T-helper 2 cell (primary cell): Measurements from ENCODE around the gene GABBR1.

Experiments
- DNase-seq, 5 experiments: peaks; one replicate each; pipeline versions ENCODE4 v3.0.0 to v3.0.0-alpha.2; 2012 to 2022

GABBR1 gene

GRCh38 chr6:29652198-29652584 is 19.2 kb upstream of the GABBR1 start:
- DNase-seq = no peak

GRCh38 chr6:29651413-29652197 is 18.6 kb upstream of the GABBR1 start:
- DNase-seq = peak in 1 of 5 experiments; percentile 48

DNA sequence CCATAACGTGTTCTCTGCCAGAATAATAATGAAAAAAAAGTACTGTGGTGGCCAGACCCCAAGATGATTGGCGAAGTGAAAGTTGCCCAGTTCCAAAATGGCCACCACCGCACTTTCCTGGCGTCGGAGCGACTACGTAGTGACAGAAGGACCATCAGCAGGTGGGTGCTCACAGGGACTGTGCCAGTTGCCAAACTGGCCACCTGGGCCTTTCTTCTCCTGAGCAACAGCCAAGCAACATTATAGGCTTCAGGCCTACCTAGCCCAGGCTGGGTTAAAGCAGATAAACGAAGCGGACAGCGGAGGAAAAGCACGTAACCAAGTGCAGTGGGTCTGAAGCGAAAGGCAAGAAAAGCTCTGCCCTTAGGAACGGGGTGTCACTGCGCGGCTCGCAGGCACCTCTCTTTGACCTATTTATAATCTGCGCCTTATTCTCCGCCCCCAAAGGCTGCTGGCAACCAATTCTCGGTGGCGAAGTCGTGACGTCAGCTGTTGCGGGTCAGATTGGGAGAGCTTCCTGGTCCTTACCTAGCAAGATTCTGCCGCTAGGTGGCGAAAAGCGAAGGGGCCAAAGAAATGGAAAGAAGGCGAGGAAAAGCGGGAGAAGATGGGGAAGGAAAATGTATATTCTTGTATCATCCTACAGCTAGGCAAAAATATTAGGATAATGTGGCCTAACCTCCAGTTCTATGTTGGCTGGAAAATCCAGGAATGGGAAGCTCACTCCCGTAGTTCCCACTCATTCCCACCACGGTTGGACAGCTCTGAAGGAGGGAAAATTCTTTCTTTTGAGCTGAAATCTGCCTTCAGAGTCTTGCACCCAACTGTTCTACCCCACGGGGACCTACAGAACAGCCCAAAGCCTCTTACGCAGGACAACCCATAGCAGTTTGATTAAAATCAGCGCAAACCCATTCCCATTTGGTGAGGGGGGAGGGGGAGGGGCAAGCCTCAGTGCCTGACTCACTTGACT is 17.0 kb upstream of the GABBR1 start:
- DNase-seq = peak; percentile 88 to 98 (median 97)

- no peak for DNase-seq
Observed at GRCh38 chr6:29647927-29648642, 15.1 kb upstream of the GABBR1 start.

DNA sequence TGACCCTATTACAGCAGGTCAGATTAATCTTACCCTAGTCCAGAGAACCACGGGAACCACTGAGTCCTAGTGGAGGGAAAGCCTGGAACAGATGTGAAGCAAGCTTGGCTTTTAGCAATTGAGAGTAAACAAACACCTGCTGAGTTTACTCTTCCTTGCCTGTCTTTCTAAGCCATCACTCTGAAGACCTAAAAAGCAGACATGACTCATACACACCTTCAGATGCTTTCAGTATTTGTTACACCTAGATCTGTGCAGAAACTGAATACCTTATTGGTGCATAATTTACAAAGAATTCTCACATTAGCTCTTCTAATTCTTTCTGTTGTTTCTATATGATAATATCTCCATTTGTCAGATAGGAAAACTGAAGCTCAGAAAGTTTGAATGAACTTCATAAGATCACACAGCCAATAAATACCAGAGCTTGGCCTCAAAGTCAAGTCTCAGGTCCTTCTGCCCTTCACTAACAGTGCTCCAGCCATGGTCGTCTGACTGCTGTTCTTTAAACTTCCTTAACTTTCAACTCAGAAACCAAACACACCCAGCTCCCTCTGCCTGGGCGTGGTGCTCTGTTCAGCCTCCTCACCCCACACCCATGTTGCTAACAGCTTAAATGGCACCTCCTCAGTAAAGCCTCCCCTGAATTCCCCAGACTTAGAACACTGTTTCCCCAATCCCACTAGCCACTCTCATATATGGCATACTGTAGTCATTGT is 8.6 kb upstream of the GABBR1 start:
- peak in 1 of 5 experiments; percentile 22 for DNase-seq

DNA sequence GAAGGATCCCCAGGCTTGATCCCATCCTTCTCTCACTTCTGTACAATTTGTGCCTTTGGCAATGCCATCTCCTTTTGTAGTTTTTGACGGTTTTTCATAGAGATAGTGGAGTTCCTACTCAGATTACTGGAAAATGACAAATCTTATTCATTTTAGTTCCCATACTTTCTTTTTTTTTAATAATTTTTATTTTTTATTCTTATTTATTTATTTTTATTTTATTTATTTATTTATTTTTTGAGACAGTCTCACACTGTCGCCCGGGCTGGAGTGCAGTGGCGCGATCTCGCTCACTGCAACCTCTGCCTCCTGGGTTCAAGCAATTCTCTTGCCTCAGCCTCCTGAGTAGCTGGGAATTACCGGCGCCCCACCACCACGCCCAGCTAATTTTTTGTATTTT is 4.3 kb upstream of the GABBR1 start:
- no peak for DNase-seq

DNA sequence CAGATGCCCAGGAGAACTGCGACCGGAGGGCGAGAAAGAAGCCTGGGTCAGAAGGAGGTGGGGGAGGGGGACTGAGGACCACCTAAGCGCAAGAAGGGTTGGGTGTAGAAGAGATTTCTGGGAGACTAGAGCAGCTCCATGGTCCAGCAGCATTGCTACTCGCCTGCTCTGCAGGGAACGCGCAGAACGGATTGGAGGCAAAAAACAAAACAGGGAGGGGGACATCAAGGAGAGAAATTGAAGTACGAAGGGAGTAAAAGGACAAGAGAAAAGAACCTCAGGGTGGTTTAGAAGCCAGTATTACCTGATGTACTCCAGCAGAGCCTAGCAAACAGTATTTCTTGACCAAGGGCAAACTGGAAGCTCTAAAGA is 537 bp upstream of the GABBR1 start:
- DNase-seq = no peak

GRCh38 chr6:29631860-29632731 is 887 bp downstream of the GABBR1 start:
- peak; percentile 16 to 62 (median 46) for DNase-seq

DNA sequence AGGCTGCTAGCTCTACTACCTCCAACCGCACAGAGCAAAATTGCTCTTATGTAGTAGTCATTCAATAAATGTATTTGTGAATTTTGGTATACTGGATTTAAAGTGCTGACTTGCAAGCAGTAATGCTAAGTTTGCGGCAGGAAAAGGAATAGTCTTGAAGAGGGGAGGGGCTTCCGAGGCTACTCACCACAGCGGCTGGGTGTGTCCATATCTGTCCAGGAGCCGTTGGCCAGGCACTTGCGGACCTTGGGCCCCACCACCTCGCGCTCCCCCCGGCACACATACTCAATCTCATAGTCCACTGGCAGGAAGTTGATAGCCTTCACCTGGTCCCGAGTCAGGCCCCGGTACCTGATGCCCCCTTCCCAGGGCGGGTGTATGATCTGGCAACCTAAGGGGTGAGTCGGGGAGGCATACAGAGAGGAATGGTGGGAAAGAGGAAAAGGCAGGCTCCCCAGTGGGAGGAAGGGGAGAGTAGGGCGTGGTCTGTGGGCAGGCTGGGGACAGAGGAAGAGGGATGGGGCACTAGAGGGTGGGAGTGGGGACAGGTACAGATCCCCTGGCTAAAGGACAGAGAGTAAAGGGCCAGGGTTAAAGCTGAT is 1.7 kb downstream of the GABBR1 start:
- DNase-seq = no peak

DNA sequence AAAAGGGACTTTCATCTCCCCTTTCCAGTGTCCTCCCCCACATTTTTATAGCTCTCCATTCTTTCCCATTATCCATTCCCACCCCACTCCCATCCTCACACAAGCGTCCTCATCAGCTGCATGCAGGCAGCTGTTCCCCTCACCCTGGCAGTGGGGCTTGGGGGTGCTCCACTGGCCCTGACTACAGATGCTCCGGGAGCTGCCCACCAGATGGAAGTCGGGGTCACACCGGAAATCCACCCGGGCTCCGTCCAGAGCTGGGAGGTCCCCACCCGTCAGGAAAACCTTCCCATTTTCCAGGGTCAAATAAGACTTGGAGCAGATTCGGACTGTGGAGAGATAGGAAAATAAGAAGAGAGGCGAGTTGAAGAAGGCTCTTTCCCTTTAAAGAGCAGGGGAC is 2.7 kb downstream of the GABBR1 start:
- DNase-seq = no peak

DNA sequence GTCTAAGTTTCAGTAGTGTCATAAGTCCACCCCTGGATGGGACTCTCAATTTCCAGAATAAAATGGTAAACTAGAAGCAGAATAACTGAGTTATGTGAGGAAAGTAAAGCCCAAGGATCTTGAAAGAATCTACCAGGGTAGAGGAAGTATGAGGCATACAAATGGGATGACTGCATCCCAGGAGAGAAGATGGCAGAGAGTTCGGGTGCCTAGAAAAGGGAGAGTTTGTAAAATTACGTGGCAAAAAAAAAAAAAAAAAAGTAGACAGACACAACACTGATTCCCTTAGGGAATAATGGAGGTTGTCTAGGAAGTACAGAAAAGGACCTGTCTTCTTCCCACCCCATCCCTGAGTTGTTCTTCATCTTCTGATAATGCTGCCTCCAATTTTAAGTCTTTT is 3.4 kb downstream of the GABBR1 start:
- no peak for DNase-seq

DNA sequence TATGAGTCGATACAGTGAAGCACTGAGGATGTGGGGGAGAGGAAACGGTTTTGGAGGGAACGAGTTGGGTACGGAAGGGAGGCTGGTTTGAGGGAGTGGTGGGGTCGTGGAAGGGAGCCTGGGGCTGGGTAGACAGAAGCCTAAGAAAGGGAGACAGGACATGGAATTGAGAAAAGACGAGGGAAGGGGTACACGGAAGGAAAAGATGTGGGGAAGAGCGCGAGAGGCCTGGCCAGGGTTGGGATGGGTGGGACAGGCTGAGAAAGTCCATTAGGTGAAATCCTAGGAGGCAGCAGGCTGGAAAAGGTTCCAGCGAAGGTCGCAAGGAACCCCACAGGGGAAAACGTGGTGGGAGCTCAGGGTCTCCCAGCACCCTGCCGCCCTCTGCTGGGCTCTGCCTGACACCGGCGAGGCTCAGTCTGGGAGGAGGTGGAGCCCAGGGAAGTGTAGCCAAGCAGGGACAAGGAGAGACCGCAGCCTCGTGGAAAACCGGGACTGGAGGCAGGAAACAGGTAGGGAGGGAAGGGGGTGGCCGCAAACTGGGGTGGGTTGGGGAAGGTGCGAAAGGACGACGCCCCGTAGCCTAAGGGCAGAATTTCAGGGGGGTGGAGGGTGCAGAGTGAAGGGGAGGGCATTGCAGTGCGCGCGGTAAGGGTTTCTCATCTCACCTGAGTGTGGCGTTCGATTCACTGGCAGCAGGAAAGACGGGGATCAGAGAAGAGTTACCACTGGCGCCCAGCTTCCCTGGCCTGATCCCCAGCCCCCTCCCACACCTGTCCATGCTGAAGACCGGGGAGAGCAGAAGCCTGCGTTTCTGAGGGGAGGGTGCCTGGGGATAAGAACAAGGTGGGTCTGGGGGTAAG is 4.3 kb downstream of the GABBR1 start:
- peak in 4 of 5 experiments; percentile 20 to 46 (median 38) for DNase-seq

DNA sequence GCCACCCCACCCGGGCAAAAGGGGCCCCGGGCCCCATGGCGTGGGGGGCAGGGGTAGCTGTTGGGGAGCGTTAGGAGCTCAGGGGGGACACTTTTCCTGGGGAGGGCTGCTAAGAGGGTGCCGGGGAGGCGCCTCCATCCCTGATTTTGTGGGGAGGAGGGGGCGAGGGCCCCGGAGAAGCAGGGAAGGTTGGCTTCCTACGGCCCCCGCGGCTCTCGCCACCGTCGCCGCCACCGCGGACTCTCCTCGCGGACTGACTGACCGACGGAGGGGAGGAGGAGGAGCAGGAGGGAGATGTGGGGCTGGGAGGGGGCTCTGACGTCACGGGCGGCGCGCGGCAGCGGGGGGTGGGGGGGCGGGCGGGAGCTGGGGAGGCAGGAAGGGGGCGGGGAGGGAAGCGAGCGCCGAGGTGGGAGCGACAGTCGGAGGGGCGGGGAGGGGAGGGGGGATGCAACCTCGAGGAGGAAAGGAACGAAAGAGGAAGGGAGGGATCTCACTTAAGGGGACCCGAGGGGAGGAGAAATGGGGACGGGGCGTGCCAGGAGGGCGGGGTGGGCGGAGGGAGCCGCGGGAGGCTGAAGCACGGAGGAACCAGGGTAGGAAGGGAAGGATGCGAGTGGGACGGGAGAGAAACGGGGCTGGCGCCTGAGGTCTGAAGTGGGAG is 5.1 kb downstream of the GABBR1 start:
- peak; percentile 28 to 57 (median 33) for DNase-seq

- DNase-seq = no peak
Observed at GRCh38 chr6:29626948-29627754, 5.8 kb downstream of the GABBR1 start.

DNA sequence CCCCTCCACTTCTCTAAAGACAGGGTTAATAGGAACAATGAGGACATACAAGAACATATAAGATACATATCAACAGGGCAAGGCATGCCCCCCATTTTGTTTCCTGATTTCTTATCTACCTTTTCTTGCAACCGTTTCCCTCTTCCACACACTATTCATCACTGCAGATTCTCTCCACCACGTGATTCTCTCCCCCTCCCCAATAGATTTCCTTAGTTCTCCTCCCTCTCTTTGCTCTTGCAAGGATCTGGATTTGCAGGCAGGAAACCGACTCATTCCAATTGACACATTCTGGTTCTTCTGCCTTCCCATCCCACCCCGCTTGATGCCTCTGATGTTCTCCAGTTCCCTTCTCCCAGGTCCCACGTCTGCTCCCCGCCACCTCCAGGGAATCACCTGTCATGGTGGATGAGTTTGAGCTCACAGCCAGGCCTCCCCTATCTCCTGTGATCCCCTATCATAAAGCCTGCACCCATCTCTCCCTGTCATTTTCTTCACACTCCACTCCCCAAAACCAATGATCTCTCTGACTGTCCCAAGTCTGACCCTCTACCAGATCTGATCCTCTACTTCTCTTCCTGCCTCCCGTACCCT is 7.5 kb downstream of the GABBR1 start:
- no peak for DNase-seq

- no peak for DNase-seq
Observed at GRCh38 chr6:29624520-29624961, 8.4 kb downstream of the GABBR1 start.

GRCh38 chr6:29620630-29621029 is 12.4 kb downstream of the GABBR1 start:
- no peak for DNase-seq
